ENCODE data around the gene USP35. TPM values are rescaled to one million over a fixed set of nuclear protein-coding genes. Genes with fewer than 3 reads are reported as not detected.

Gene USP35
- total and polyA plus RNA-seq, 12 donors, result 3.6 to 7.3 (median 5.2) TPM

DNA sequence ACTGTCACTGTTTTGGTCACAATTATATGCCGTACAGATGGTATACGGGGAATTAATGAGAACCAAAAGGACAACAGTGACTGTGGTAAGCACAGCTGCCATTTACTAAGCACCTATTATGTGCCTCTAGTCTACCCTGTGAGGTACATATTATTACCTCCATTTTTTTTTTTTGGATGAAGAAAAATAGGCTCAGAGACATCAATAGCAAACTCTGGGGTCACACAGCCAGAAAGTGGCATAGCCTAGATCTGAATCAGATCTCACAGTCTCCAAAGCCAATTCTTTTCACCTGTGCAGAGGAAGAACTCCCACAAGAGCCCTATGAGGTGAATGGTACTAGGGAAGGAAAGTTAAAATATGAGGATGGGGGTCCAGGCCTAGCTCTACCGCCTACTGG is 68.9 kb downstream of the USP35 start:
- peak overlapping the region; percentile 22 to 84 (median 58) for H3K27ac ChIP-seq
- DNase-seq, result no peak
- H3K4me1 ChIP-seq, result peaks cover 8 to 84% (median 47%) of the 10 kb centered on the region in 9 donors
- 96 to 97% methylated on average over 3 of the region's 3 CpGs for WGBS, 2 donors
- intact Hi-C loops (cut with DNase I), result loop anchor here in 2 of 10 donors (10.0 kb wide), 2 partner anchors 97 to 117 kb away; no protein-coding TSS in a partner anchor
- H3K9me3 ChIP-seq, result no peaks in the 10 kb centered on the region
- no peak overlapping the region for H3K4me3 ChIP-seq
- no peaks in the 10 kb centered on the region for H3K27me3 ChIP-seq
- ATAC-seq, result no peak
- no peaks in the 10 kb centered on the region for H3K36me3 ChIP-seq
- TF ChIP-seq, protein P1, sequence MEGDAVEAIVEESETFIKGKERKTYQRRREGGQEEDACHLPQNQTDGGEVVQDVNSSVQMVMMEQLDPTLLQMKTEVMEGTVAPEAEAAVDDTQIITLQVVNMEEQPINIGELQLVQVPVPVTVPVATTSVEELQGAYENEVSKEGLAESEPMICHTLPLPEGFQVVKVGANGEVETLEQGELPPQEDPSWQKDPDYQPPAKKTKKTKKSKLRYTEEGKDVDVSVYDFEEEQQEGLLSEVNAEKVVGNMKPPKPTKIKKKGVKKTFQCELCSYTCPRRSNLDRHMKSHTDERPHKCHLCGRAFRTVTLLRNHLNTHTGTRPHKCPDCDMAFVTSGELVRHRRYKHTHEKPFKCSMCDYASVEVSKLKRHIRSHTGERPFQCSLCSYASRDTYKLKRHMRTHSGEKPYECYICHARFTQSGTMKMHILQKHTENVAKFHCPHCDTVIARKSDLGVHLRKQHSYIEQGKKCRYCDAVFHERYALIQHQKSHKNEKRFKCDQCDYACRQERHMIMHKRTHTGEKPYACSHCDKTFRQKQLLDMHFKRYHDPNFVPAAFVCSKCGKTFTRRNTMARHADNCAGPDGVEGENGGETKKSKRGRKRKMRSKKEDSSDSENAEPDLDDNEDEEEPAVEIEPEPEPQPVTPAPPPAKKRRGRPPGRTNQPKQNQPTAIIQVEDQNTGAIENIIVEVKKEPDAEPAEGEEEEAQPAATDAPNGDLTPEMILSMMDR (IDR thresholded peaks at IDR 0.05), result no peak

DNA sequence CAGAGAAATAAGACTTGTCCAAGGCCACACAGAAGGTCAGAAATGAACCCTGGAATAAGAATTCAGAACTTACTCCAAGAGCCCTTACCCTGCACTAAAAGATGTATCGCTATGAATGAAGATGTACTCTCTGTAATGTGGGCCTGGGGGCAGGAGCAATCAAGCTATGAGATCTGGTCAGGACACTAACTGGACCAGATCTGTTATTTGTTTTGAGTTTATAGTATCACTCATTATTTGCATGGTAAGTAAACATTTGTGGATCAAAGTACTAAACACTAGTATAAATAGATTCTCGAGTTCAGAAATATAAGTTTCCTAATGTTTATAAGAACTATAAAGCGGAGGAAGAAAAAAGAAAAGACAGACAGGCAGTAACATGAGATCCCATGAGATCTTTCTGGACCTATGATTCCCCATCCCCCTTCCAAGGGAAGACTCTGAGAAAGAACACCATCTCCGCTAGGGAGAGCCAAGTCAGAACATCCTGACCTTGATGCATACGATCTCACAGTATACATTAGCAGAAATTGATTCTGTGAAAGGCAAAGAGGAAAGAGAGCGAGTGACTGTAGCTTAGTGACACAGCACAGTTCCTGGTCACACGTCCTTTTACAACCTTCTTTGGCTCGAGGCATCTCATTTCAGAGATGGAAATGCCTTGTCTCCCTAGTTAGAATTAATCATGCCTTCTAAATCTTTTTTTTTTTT is 71.2 kb downstream of the USP35 start:
- DNase-seq (no peak), ATAC-seq (no peak)
- TF ChIP-seq, protein P1 (IDR thresholded peaks at IDR 0.05), result no peak
- peak overlapping the region in 1 of 10 donors; percentile 7 for H3K27ac ChIP-seq
- H3K4me3 ChIP-seq, result no peak overlapping the region
- no peaks in the 10 kb centered on the region for H3K9me3 ChIP-seq
- intact Hi-C loops (cut with DNase I), result loop anchor here in 3 of 10 donors (10.0 kb wide), 3 partner anchors 85 to 115 kb away; no protein-coding TSS in a partner anchor
- WGBS, 2 donors, result 81 to 82% methylated on average over 8 of the region's 8 CpGs
- H3K4me1 ChIP-seq, result peaks cover 8 to 79% (median 46%) of the 10 kb centered on the region in 9 donors
- no peaks in the 10 kb centered on the region for H3K36me3 ChIP-seq
- no peaks in the 10 kb centered on the region for H3K27me3 ChIP-seq

DNA sequence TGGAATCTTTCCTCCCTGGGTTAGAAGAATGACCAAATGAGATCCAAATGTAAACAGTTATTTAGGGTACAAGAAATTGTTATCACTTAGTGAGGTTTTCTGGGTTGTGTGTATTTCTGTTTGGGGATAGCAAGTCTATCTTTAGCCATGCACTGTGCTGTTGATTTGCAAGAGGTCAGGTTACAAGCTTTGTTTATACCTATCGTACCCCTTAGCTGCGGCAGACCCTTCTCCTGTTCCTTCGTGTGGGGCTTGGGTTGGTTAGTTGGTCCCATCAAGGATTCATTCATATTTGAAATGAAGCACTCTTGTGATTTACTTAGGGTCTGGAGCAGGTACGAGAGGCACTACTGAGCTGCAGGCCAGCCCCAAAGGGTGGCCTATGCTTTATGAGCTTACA is 72.6 kb downstream of the USP35 start:
- Histone ChIP-seq H3K4me3 (no peak overlapping the region), H3K27me3 (no peaks in the 10 kb centered on the region), H3K36me3 (no peaks in the 10 kb centered on the region), H3K9me3 (no peaks in the 10 kb centered on the region), H3K27ac (no peak overlapping the region), H3K4me1 (peaks cover 8 to 65% (median 35%) of the 10 kb centered on the region in 9 donors)
- WGBS, 2 donors, result 67% methylated on average over 4 of the region's 4 CpGs
- no peak for ATAC-seq
- TF ChIP-seq, protein P1 (IDR thresholded peaks at IDR 0.05), result no peak
- DNase-seq, result no peak
- intact Hi-C loops (cut with DNase I), result loop anchor here in 1 of 10 donors (10.0 kb wide), 1 partner anchor 83 kb away; no protein-coding TSS in a partner anchor

DNA sequence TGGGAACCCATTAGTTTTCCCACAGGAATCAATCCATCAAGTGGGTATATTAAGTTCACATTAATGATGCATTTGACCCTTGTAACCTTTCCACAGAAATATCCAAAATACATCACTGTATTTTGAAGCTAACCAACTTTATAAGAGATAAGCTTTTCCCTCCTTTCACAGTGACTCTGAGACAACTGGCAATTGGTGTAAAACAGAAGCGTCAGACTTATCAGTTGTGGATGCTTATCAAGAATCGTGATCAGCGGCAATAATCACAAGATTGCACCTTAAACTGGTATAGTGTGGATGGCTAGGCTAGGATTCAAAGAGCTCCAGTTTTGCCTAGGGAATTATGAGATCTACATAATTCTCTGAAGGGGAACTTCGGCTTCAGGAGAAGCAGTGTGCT is 73.1 kb downstream of the USP35 start:
- ATAC-seq (no peak), DNase-seq (no peak)
- peaks cover 3 to 65% (median 35%) of the 10 kb centered on the region in 9 donors for H3K4me1 ChIP-seq
- no peaks in the 10 kb centered on the region for H3K9me3 ChIP-seq
- intact Hi-C loops (cut with DNase I), result loop anchor here in 1 of 10 donors (10.0 kb wide), 1 partner anchor 83 kb away; no protein-coding TSS in a partner anchor
- no peaks in the 10 kb centered on the region for H3K36me3 ChIP-seq
- no peak overlapping the region for H3K4me3 ChIP-seq
- H3K27ac ChIP-seq, result peak overlapping the region in 1 of 10 donors; percentile 43
- WGBS, 2 donors, result 73 to 78% methylated on average over 4 of the region's 4 CpGs
- no peaks in the 10 kb centered on the region for H3K27me3 ChIP-seq
- TF ChIP-seq, protein P1 (IDR thresholded peaks at IDR 0.05), result no peak

Data from heart right ventricle (tissue), 16 donors.